ENCODE results near the gene CHMP1A.

The CHMP1A gene

GRCh38 chr16:89619840-89620239, 37.7 kb downstream of the CHMP1A start:
- Histone ChIP-seq H3F3A (ENCODE audit: control insufficient read depth, insufficient read depth) (peaks cover 8% of the 10 kb centered on the region; the same call in 1 of the 2 replicates), H3K27ac (ENCODE audit: low read depth, low read length) (no peak overlapping the region), H3K9me2 (replicated peaks; ENCODE audit: control insufficient read depth, low read length) (no peaks in the 10 kb centered on the region), H3K27me3 (ENCODE audit: control insufficient read depth, low read length) (0 out of 2 replicates have a peak, but pooled peaks cover 4% of the 10 kb centered on the region), H3K36me3 (ENCODE audit: control insufficient read depth, low read length) (no peaks in the 10 kb centered on the region), H3K4me3 (ENCODE audit: low read length) (no peak overlapping the region), H3K4me2 (ENCODE audit: low read length) (no peak overlapping the region), H3K79me2 (ENCODE audit: control insufficient read depth, low read length) (no peaks in the 10 kb centered on the region), H3K4me1 (ENCODE audit: control insufficient read depth, low read length) (peaks cover 12% of the 10 kb centered on the region), H3K9me3 (ENCODE audit: control insufficient read depth, insufficient read depth, low read length) (no peaks in the 10 kb centered on the region), H4K20me1 (ENCODE audit: control insufficient read depth, insufficient read depth, low read depth, low read length) (no peaks in the 10 kb centered on the region)
- TF ChIP-seq EZH2phosphoT487 (IDR thresholded peaks at IDR 0.05; ENCODE audit: borderline replicate concordance, low read length), result no peak
- TF ChIP-seq, protein P1, sequence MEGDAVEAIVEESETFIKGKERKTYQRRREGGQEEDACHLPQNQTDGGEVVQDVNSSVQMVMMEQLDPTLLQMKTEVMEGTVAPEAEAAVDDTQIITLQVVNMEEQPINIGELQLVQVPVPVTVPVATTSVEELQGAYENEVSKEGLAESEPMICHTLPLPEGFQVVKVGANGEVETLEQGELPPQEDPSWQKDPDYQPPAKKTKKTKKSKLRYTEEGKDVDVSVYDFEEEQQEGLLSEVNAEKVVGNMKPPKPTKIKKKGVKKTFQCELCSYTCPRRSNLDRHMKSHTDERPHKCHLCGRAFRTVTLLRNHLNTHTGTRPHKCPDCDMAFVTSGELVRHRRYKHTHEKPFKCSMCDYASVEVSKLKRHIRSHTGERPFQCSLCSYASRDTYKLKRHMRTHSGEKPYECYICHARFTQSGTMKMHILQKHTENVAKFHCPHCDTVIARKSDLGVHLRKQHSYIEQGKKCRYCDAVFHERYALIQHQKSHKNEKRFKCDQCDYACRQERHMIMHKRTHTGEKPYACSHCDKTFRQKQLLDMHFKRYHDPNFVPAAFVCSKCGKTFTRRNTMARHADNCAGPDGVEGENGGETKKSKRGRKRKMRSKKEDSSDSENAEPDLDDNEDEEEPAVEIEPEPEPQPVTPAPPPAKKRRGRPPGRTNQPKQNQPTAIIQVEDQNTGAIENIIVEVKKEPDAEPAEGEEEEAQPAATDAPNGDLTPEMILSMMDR (IDR thresholded peaks at IDR 0.05; ENCODE audit: low read depth, low read length, poor library complexity, severe bottlenecking), result no peak

DNA sequence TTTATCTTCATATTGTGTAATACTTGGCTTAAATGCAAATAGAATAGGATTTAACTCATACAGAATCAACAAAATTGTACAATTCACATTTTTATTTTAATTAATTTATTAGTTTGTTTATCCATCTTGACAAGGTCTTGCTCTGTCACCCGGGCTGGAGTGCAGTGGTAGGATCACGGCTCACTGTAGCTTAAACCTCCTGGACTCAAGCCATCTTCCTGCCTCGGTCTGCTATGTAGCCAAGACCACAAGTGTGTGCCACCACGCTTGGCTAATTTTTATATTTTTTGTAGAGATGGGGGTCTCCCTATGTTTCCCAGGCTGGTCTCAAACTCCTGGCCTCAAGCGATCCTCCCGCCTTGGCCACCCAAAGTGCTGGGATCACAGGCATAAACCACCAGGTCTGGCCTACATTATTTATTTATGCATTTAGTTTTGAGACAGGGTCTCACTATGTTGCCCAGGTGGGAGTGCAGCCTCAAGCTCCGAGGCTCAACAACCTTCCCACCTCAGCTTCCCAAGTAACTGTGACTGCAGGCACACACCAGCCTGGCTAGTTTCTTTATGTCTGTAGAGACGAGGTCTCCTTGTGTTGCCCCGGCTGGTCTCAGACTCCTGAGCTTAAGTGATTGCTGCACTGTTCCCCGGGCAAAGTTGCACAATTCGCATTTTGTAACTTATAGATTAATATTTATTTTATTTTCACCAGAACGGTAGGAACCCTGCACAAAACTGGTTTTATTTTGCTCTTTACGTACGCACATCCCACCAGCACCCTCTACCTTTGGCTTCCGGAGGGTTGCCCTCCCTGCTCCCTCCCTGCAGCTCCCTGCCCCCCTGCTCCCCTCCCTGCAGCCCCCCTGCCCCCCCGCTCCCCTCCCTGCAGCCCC, 39.2 kb downstream of the CHMP1A start:
- no peaks in the 10 kb centered on the region for H3K9me2 ChIP-seq (replicated peaks; ENCODE audit: control insufficient read depth, low read length)
- no peaks in the 10 kb centered on the region for H3K36me3 ChIP-seq (ENCODE audit: control insufficient read depth, low read length)
- TF ChIP-seq, protein P1 (IDR thresholded peaks at IDR 0.05; ENCODE audit: low read depth, low read length, poor library complexity, severe bottlenecking), result no peak
- no peak for TF ChIP-seq EZH2phosphoT487 (IDR thresholded peaks at IDR 0.05; ENCODE audit: borderline replicate concordance, low read length)
- H3K4me2 ChIP-seq (ENCODE audit: low read length), result no peak overlapping the region
- H3K27me3 ChIP-seq (ENCODE audit: control insufficient read depth, low read length), result 0 out of 2 replicates have a peak, but pooled peaks cover 4% of the 10 kb centered on the region
- H3K4me3 ChIP-seq (ENCODE audit: low read length), result no peak overlapping the region
- no peaks in the 10 kb centered on the region for H3K79me2 ChIP-seq (ENCODE audit: control insufficient read depth, low read length)
- no peak overlapping the region for H3K27ac ChIP-seq (ENCODE audit: low read depth, low read length)
- H3F3A ChIP-seq (ENCODE audit: control insufficient read depth, insufficient read depth), result peaks cover 8% of the 10 kb centered on the region; the same call in 1 of the 2 replicates
- H3K4me1 ChIP-seq (ENCODE audit: control insufficient read depth, low read length), result peaks cover 12% of the 10 kb centered on the region
- no peaks in the 10 kb centered on the region for H4K20me1 ChIP-seq (ENCODE audit: control insufficient read depth, insufficient read depth, low read depth, low read length)
- H3K9me3 ChIP-seq (ENCODE audit: control insufficient read depth, insufficient read depth, low read length), result no peaks in the 10 kb centered on the region

DNA sequence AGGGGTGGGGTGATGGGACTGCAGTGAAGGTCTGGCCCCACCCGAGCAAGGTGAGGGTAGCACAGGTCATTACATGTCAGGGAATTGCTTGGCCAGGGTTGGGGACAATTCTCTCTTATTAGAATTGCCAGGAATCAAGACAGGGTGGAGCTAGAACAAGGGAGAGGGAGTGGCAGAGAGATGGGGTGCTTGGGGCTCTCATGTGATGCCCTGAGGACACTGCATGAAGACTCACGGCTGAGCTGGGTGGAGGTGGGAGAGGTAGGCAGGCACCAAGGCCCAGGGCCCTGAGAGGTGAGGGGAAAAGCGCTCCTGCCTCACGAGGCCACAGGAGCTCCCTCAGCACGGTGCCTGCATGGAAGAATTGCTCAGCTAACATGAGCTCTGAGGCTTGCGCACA, 40.5 kb downstream of the CHMP1A start:
- H3K4me3 ChIP-seq (ENCODE audit: low read length), result no peak overlapping the region
- H3K4me2 ChIP-seq (ENCODE audit: low read length), result peak overlapping the region; percentile 23; the same call in 1 of the 2 replicates
- H3K4me1 ChIP-seq (ENCODE audit: control insufficient read depth, low read length), result peaks cover 12% of the 10 kb centered on the region
- no peak for TF ChIP-seq EZH2phosphoT487 (IDR thresholded peaks at IDR 0.05; ENCODE audit: borderline replicate concordance, low read length)
- TF ChIP-seq, protein P1 (IDR thresholded peaks at IDR 0.05; ENCODE audit: low read depth, low read length, poor library complexity, severe bottlenecking), result no peak
- 0 out of 2 replicates have a peak, but pooled peaks cover 4% of the 10 kb centered on the region for H3K27me3 ChIP-seq (ENCODE audit: control insufficient read depth, low read length)
- H3K27ac ChIP-seq (ENCODE audit: low read depth, low read length), result no peak overlapping the region
- peaks cover 8% of the 10 kb centered on the region; the same call in 1 of the 2 replicates for H3F3A ChIP-seq (ENCODE audit: control insufficient read depth, insufficient read depth)
- H3K9me2 ChIP-seq (replicated peaks; ENCODE audit: control insufficient read depth, low read length), result no peaks in the 10 kb centered on the region
- no peaks in the 10 kb centered on the region for H3K79me2 ChIP-seq (ENCODE audit: control insufficient read depth, low read length)
- H3K36me3 ChIP-seq (ENCODE audit: control insufficient read depth, low read length), result no peaks in the 10 kb centered on the region
- 0 out of 2 replicates have a peak, but pooled peaks cover 5% of the 10 kb centered on the region for H4K20me1 ChIP-seq (ENCODE audit: control insufficient read depth, insufficient read depth, low read depth, low read length)
- H3K9me3 ChIP-seq (ENCODE audit: control insufficient read depth, insufficient read depth, low read length), result no peaks in the 10 kb centered on the region

All from DOHH2 (cell line).